NB4 (cell line): ENCODE results near the gene SMOC2.

Experiments
- POLR2A ChIP-seq: IDR thresholded peaks from 2 replicates; pipeline ENCODE4 v1.6.1; 2011; ENCODE audit warnings: mild to moderate bottlenecking; ENCODE audit not compliant: insufficient read length; ENCODE audit errors: extremely low read depth
- TF ChIP-seq, protein P1 (sequence below): IDR thresholded peaks from one replicate; pipeline ENCODE4 v1.5.1; 2012; ENCODE audit warnings: low read depth, low read length
- TF ChIP-seq, protein P2 (sequence below): IDR thresholded peaks from 2 replicates; pipeline ENCODE4 v1.6.1; 2011; ENCODE audit warnings: low read depth, low read length

DNA sequence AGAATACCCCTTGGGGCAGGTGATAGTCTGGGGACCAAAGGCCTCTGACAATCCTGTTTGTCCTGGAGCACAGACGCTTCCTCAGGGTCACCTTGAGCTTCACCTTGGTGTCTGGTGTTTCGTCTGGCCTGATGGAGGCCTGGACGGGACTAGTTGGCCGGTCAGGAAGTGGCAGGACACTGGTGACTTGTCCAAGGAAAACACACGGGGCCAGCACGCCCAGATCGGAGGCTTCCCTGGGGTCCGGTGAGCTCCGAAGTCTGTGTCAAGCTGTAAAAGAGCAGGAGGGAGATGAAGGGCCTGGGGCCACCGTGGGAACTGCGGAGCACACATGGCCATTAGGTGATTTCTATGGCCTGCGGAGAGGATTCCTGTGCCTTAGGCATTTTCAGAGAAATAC lies 67.9 kb downstream of the SMOC2 start:
- TF ChIP-seq, protein P1, sequence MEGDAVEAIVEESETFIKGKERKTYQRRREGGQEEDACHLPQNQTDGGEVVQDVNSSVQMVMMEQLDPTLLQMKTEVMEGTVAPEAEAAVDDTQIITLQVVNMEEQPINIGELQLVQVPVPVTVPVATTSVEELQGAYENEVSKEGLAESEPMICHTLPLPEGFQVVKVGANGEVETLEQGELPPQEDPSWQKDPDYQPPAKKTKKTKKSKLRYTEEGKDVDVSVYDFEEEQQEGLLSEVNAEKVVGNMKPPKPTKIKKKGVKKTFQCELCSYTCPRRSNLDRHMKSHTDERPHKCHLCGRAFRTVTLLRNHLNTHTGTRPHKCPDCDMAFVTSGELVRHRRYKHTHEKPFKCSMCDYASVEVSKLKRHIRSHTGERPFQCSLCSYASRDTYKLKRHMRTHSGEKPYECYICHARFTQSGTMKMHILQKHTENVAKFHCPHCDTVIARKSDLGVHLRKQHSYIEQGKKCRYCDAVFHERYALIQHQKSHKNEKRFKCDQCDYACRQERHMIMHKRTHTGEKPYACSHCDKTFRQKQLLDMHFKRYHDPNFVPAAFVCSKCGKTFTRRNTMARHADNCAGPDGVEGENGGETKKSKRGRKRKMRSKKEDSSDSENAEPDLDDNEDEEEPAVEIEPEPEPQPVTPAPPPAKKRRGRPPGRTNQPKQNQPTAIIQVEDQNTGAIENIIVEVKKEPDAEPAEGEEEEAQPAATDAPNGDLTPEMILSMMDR, result no peak
- TF ChIP-seq, protein P2, sequence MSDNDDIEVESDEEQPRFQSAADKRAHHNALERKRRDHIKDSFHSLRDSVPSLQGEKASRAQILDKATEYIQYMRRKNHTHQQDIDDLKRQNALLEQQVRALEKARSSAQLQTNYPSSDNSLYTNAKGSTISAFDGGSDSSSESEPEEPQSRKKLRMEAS, result no peak
- no peak for TF ChIP-seq POLR2A
